Neural progenitor cell (in vitro differentiated cells): ENCODE results near the gene ATG13. TPM values are rescaled to one million over a fixed set of nuclear protein-coding genes. Genes with fewer than 3 reads are reported as not detected.

Experiments used
- DNase-seq: peaks from one replicate; pipeline ENCODE4 v3.0.0-alpha.2; 2016; ENCODE audit warnings: low spot score
- H2AFZ ChIP-seq: fragments of 200-600 bp; sonication (generic); replicated peaks from 2 replicates; pipeline ENCODE4 v1.6.1; 2016; ENCODE audit warnings: antibody characterized with exemption
- H3F3A ChIP-seq: fragments of 200-600 bp; sonication (generic); 2 replicates; pipeline ENCODE4 v1.6.1; 2016; ENCODE audit warnings: antibody characterized with exemption, low read depth
- H3K27ac ChIP-seq: fragments of 200-600 bp; sonication (generic); 2 replicates; pipeline ENCODE4 v1.5.1; 2016; ENCODE audit warnings: mild to moderate bottlenecking
- H3K27me3 ChIP-seq: fragments of 200-600 bp; sonication (generic); 2 replicates; pipeline ENCODE4 v1.6.1; 2016; ENCODE audit warnings: mild to moderate bottlenecking, moderate library complexity
- H3K36me3 ChIP-seq: fragments of 200-600 bp; sonication (generic); 2 replicates; pipeline ENCODE4 v1.5.1; 2016
- H3K4me1 ChIP-seq: fragments of 200-600 bp; sonication (generic); 2 replicates; pipeline ENCODE4 v1.6.1; 2016; ENCODE audit warnings: mixed run types
- H3K4me2 ChIP-seq: fragments of 200-600 bp; sonication (generic); 2 replicates; pipeline ENCODE4 v1.6.1; 2016
- H3K4me3 ChIP-seq: fragments of 200-600 bp; sonication (generic); 2 replicates; pipeline ENCODE4 v1.5.1; 2016
- H3K79me2 ChIP-seq: fragments of 200-600 bp; sonication (generic); 2 replicates; pipeline ENCODE4 v1.6.1; 2016; ENCODE audit warnings: low read depth
- H3K9ac ChIP-seq: fragments of 200-600 bp; sonication (generic); 2 replicates; pipeline ENCODE4 v1.6.1; 2016
- H3K9me3 ChIP-seq: fragments of 200-600 bp; sonication (generic); 2 replicates; pipeline ENCODE4 v1.5.1; 2016; ENCODE audit warnings: low read depth
- H4K20me1 ChIP-seq: fragments of 200-600 bp; sonication (generic); 2 replicates; pipeline ENCODE4 v1.6.1; 2016; ENCODE audit warnings: low read depth
- H3K27ac Mint-ChIP-seq: 3 replicates; pipeline ENCODE4 v1.8.0; 2021; ENCODE audit warnings: mixed read lengths
- H3K27me3 Mint-ChIP-seq: 2 replicates; pipeline ENCODE4 v1.8.0; 2022; ENCODE audit warnings: low read depth, mild to moderate bottlenecking, inconsistent platforms, moderate library complexity, mixed read lengths; ENCODE audit not compliant: insufficient read depth
- H3K36me3 Mint-ChIP-seq: 3 replicates; pipeline ENCODE4 v1.8.0; 2021; ENCODE audit warnings: mixed read lengths
- H3K4me1 Mint-ChIP-seq: 3 replicates; pipeline ENCODE4 v1.8.0; 2021; ENCODE audit warnings: mixed read lengths
- H3K4me3 Mint-ChIP-seq: 3 replicates; pipeline ENCODE4 v1.8.0; 2021; ENCODE audit warnings: mild to moderate bottlenecking, moderate library complexity, mixed read lengths
- H3K9me3 Mint-ChIP-seq: 3 replicates; pipeline ENCODE4 v1.8.0; 2020; ENCODE audit warnings: mixed read lengths
- EZH2 ChIP-seq: fragments of 200-600 bp; sonication (generic); IDR thresholded peaks from 2 replicates; pipeline ENCODE4 v1.6.1; 2017; ENCODE audit warnings: antibody characterized with exemption, mild to moderate bottlenecking, moderate library complexity
- EZH2phosphoT487 ChIP-seq: fragments of 200-600 bp; sonication (generic); IDR thresholded peaks from 2 replicates; pipeline ENCODE4 v1.6.1; 2017; ENCODE audit warnings: antibody characterized with exemption
- total RNA-seq: library from RNA; depleted of rRNA; stranded (reverse); fragments of >200 nt; gene quantifications from 2 replicates; pipeline ENCODE4 v1.2.3, GENCODE V29; 2015; ENCODE audit warnings: low replicate concordance
- TF ChIP-seq, protein P1 (sequence below): fragments of 200-600 bp; sonication (generic); IDR thresholded peaks from 2 replicates; pipeline ENCODE4 v1.5.1; 2017; ENCODE audit warnings: antibody characterized with exemption, mild to moderate bottlenecking

Gene ATG13
- total RNA-seq, 1 donor from 2014 or later = 75.4 TPM

DNA sequence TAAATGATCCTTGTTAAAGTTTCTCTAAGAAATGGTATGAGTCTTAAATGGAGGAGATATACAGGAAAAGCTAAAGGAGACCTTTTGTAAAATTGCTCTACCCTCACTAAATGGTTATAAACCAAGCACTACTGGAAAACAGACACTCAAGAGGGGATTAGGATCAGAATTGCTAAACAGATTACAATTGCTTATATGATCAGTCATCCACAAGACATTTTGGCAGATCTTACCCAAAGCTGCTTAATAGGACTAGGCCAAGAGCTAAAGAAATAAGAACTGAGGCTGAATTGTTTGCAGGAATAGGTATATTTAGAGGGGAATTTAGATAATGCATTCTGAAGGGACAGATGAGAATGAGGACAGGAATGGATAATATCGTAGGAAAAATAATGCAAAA, 9.8 kb upstream of the ATG13 start:
- no peaks in the 10 kb centered on the region for H3K27me3 Mint-ChIP-seq
- Histone ChIP-seq H3K4me2 (no peak overlapping the region), H3K79me2 (no peaks in the 10 kb centered on the region), H3K27ac (no peak overlapping the region), H3K4me1 (no peaks in the 10 kb centered on the region), H3K9me3 (no peaks in the 10 kb centered on the region), H3K9ac (no peak overlapping the region), H4K20me1 (no peaks in the 10 kb centered on the region), H3F3A (no peaks in the 10 kb centered on the region), H2AFZ (no peak overlapping the region), H3K4me3 (no peak overlapping the region), H3K27me3 (no peaks in the 10 kb centered on the region), H3K36me3 (no peaks in the 10 kb centered on the region)
- no peak for TF ChIP-seq EZH2phosphoT487
- TF ChIP-seq, protein P1, sequence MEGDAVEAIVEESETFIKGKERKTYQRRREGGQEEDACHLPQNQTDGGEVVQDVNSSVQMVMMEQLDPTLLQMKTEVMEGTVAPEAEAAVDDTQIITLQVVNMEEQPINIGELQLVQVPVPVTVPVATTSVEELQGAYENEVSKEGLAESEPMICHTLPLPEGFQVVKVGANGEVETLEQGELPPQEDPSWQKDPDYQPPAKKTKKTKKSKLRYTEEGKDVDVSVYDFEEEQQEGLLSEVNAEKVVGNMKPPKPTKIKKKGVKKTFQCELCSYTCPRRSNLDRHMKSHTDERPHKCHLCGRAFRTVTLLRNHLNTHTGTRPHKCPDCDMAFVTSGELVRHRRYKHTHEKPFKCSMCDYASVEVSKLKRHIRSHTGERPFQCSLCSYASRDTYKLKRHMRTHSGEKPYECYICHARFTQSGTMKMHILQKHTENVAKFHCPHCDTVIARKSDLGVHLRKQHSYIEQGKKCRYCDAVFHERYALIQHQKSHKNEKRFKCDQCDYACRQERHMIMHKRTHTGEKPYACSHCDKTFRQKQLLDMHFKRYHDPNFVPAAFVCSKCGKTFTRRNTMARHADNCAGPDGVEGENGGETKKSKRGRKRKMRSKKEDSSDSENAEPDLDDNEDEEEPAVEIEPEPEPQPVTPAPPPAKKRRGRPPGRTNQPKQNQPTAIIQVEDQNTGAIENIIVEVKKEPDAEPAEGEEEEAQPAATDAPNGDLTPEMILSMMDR = no peak
- no peak for TF ChIP-seq EZH2
- H3K4me1 Mint-ChIP-seq = peaks cover 6% of the 10 kb centered on the region
- H3K36me3 Mint-ChIP-seq = peaks cover 2% of the 10 kb centered on the region
- no peak overlapping the region for H3K27ac Mint-ChIP-seq
- H3K4me3 Mint-ChIP-seq = no peak overlapping the region
- DNase-seq = no peak
- no peaks in the 10 kb centered on the region for H3K9me3 Mint-ChIP-seq

DNA sequence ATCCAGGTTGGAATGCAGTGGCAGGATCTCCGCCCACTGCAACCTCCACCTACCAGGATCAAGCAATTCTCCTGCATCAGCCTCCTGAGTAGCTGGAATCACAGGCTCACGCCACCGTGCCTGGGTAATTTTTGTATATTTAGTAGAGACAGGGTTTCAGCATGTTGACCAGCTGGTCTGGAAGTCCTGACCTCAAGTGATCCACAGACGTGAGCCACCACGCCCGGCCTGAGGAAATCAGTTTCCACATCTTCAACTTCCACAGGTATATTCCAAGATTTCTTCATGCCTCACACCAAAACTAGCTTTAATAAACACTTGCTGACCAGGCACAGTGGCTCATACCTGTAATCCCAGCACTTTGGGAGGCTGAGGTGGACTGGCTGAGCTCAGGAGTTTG, 8.0 kb upstream of the ATG13 start:
- no peaks in the 10 kb centered on the region for H3K36me3 Mint-ChIP-seq

DNA sequence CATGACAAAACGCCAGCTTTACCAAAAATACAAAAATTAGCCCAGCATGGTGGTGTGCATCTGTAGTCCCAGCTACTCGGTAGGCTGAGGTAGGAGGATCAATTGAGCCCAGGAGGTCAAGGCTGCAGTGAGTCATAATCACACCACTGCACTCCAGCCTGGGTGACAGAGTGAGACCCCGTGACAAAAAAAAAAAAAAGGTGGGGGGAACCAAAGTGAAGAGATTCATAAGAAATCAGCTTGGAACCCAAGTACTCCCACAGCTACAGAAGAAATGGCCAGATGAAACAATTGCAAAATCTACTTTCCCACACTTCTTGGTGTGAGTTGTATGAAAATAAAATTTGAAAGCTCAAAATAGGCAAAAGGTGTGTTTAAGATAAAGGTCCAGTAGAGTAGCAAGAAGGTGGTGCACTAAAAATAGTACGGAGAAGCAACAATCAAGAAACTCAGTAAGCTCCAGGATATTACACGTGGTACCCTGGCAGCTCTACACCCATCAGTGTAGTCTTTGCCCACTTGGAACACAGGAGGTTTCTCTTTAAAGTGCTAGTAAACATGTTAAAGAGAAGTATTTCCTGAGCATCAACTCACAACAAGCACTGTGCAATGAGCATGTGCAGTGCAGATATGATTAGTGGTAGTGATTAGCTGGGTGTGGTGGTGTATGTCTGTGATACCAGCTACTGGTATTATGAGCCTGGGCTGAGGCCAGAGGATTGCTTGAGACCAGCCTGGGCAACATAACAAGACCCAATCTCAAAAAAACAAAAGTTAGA, 5.6 kb upstream of the ATG13 start:
- Histone ChIP-seq H4K20me1 (no peaks in the 10 kb centered on the region), H2AFZ (no peak overlapping the region), H3K9me3 (no peaks in the 10 kb centered on the region), H3K4me2 (no peak overlapping the region), H3K27ac (no peak overlapping the region), H3K4me1 (no peaks in the 10 kb centered on the region), H3F3A (peaks cover 11% of the 10 kb centered on the region), H3K27me3 (no peaks in the 10 kb centered on the region), H3K9ac (no peak overlapping the region), H3K79me2 (peaks cover 5% of the 10 kb centered on the region), H3K36me3 (no peaks in the 10 kb centered on the region), H3K4me3 (no peak overlapping the region)
- TF ChIP-seq EZH2 = no peak
- no peak for TF ChIP-seq EZH2phosphoT487
- TF ChIP-seq, protein P1 = no peak
- Mint-ChIP-seq H3K36me3 (no peaks in the 10 kb centered on the region), H3K27ac (no peak overlapping the region), H3K4me1 (peaks cover 19% of the 10 kb centered on the region), H3K27me3 (peaks cover under 1% of the 10 kb centered on the region), H3K4me3 (no peak overlapping the region), H3K9me3 (no peaks in the 10 kb centered on the region)
- no peak for DNase-seq

More for the DNA sequence above, 8.0 kb upstream of the ATG13 start:
- H3K4me3 ChIP-seq = no peak overlapping the region
- no peak for TF ChIP-seq EZH2phosphoT487
- TF ChIP-seq EZH2 = no peak
- TF ChIP-seq, protein P1 = no peak
- no peak overlapping the region for H2AFZ ChIP-seq
- no peaks in the 10 kb centered on the region for H3K79me2 ChIP-seq
- Mint-ChIP-seq H3K27ac (no peak overlapping the region), H3K4me1 (peaks cover 6% of the 10 kb centered on the region), H3K4me3 (no peak overlapping the region), H3K27me3 (no peaks in the 10 kb centered on the region), H3K9me3 (no peaks in the 10 kb centered on the region)
- no peak overlapping the region for H3K27ac ChIP-seq
- H3K4me2 ChIP-seq = no peak overlapping the region
- H3K27me3 ChIP-seq = no peaks in the 10 kb centered on the region
- no peaks in the 10 kb centered on the region for H3K36me3 ChIP-seq
- H3K4me1 ChIP-seq = no peaks in the 10 kb centered on the region
- DNase-seq = no peak
- H3F3A ChIP-seq = no peaks in the 10 kb centered on the region
- no peaks in the 10 kb centered on the region for H3K9me3 ChIP-seq
- H3K9ac ChIP-seq = no peak overlapping the region
- H4K20me1 ChIP-seq = no peaks in the 10 kb centered on the region
